Cardiac atrium fibroblast (primary cell): ENCODE measurements around the gene RAB21. TPM values are rescaled to one million over a fixed set of nuclear protein-coding genes. Genes with fewer than 3 reads are reported as not detected.

Source experiments
- total RNA-seq: library from RNA; depleted of rRNA; stranded (reverse); fragments of >200 nt; gene quantifications from 2 replicates; pipeline ENCODE4 v1.2.3, GENCODE V29; 2015

The RAB21 gene, protein sequence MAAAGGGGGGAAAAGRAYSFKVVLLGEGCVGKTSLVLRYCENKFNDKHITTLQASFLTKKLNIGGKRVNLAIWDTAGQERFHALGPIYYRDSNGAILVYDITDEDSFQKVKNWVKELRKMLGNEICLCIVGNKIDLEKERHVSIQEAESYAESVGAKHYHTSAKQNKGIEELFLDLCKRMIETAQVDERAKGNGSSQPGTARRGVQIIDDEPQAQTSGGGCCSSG
- 9.9 and 16.8 TPM in 2 replicates for total RNA-seq

GRCh38 chr12:71754461-71755145, at the start of gene RAB21:
RAB21 (plus strand) TSS chr12:71754863; CDS start chr12:71755130, 267 bp downstream.

Other genes with a start within 250 kb of the RAB21 start
- gene ZFC3H1, start 91.0 kb upstream of the RAB21 start, total RNA-seq: 11.7 and 15.4 TPM in 2 replicates
- 1.4 and 3.4 TPM in 2 replicates for gene THAP2, start 90.6 kb upstream of the RAB21 start, total RNA-seq
- 16.8 and 19.3 TPM in 2 replicates for gene TMEM19, start 68.8 kb upstream of the RAB21 start, total RNA-seq
- 15.7 and 19.3 TPM in 2 replicates for gene TBC1D15, start 84.9 kb downstream of the RAB21 start, total RNA-seq
- not detected in 2 replicates for gene TPH2, start 184.0 kb downstream of the RAB21 start, total RNA-seq